OCI-LY7 (cell line): ENCODE measurements around the gene SPATA2L.
"Not testable (repeated sequence)": the region's sequence is repeated elsewhere in the genome, so short reads cannot be mapped to it uniquely, and the experiment has no call there.

ENCODE experiments used
- EZH2phosphoT487 ChIP-seq: fragments of 200-600 bp; sonication (generic); IDR thresholded peaks from 2 replicates; pipeline ENCODE4 v1.6.1; 2018; ENCODE audit warnings: low read depth, borderline replicate concordance, mild to moderate bottlenecking, mixed run types, antibody characterized with exemption, low read length, moderate library complexity, mixed read lengths
- TF ChIP-seq, protein P1 (sequence below): fragments of 200-600 bp; sonication (generic); conservative IDR thresholded peaks from 2 replicates; pipeline ENCODE4 v1.5.1; 2014; ENCODE audit warnings: mild to moderate bottlenecking, antibody characterized with exemption, low read length, moderate library complexity, mixed read lengths

DNA sequence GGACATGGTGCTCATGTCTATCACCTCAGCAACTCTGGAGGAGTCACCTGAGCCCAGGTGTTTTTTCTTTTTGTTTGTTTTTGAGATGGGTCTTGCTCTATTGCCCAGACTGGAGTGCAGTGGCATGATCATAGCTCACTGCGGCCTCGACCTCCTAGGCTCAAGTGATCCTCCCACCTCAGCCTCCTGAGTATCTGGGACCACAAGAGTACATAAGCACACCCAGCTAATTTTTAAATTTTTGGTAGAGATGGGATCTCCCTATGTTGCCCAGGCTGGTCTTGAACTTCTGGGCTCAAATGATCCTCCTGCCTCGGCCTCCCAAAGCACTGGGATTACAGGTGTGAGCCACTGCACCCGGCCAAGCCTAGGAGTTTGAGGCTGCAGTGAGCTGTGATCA is 11.9 kb downstream of the SPATA2L start:
- TF ChIP-seq, protein P1, sequence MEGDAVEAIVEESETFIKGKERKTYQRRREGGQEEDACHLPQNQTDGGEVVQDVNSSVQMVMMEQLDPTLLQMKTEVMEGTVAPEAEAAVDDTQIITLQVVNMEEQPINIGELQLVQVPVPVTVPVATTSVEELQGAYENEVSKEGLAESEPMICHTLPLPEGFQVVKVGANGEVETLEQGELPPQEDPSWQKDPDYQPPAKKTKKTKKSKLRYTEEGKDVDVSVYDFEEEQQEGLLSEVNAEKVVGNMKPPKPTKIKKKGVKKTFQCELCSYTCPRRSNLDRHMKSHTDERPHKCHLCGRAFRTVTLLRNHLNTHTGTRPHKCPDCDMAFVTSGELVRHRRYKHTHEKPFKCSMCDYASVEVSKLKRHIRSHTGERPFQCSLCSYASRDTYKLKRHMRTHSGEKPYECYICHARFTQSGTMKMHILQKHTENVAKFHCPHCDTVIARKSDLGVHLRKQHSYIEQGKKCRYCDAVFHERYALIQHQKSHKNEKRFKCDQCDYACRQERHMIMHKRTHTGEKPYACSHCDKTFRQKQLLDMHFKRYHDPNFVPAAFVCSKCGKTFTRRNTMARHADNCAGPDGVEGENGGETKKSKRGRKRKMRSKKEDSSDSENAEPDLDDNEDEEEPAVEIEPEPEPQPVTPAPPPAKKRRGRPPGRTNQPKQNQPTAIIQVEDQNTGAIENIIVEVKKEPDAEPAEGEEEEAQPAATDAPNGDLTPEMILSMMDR: not testable (repeated sequence)
- not testable (repeated sequence) for TF ChIP-seq EZH2phosphoT487
